Measurements from ENCODE around the gene LRP5. TPM values are rescaled to one million over a fixed set of nuclear protein-coding genes. Genes with fewer than 3 reads are reported as not detected.
A peak's percentile ranks its signal among the peaks of the same experiment; 100 is the strongest.
"Not testable (repeated sequence)": the region's sequence is repeated elsewhere in the genome, so short reads cannot be mapped to it uniquely, and the experiment has no call there.

Gene LRP5
- total RNA-seq, 2 experiments from 2014 or later = 2.0 to 2.9 TPM

- POLR2A ChIA-PET = no interaction called here
These were observed 145.5 kb downstream of the LRP5 start for GRCh38 chr11:68457898-68458249.

GRCh38 chr11:68458340-68458739 is 145.9 kb downstream of the LRP5 start:
- not testable (repeated sequence) for H3K27me3 Mint-ChIP-seq; H3K9me3 ChIP-seq (ENCODE audit: control insufficient read depth in 1 of 2, insufficient read depth in 1 of 2, low read length in 2 of 2)

More at GRCh38 chr11:68457898-68458249, 145.5 kb downstream of the LRP5 start:
- Mint-ChIP-seq H3K4me1 (ENCODE audit: low read depth) (peaks cover 20% of the 10 kb centered on the region), H3K4me3 (peak overlapping the region; percentile 35), H3K27ac (peak overlapping the region; percentile 74), H3K9me3 (no peaks in the 10 kb centered on the region), H3K36me3 (ENCODE audit: low read depth) (peaks cover 18% of the 10 kb centered on the region), H3K27me3 (peaks cover 8% of the 10 kb centered on the region)
- ATAC-seq (ENCODE audit: poor library complexity) (no peak), DNase-seq (no peak)
- intact Hi-C loops (cut with DNase I, micrococcal nuclease) = no loop called here
- Histone ChIP-seq H3K9me3 (ENCODE audit: control insufficient read depth in 1 of 2, insufficient read depth in 1 of 2, low read length in 2 of 2) (no peaks in the 10 kb centered on the region), H3K4me1 (ENCODE audit: insufficient read depth, low read length) (peaks cover 22% of the 10 kb centered on the region), H3K4me3 (ENCODE audit: low read length) (no peak overlapping the region), H3K27ac (ENCODE audit: low read depth in 1 of 2, low read length in 2 of 2) (no peak overlapping the region), H3K27me3 (ENCODE audit: control insufficient read depth in 1 of 2, insufficient read depth in 2 of 2, low read length in 2 of 2) (no peaks in the 10 kb centered on the region), H3K36me3 (ENCODE audit: insufficient read depth, low read length) (no peaks in the 10 kb centered on the region)
- CTCF ChIA-PET = no interaction called here
- no peak for TF ChIP-seq CTCF (IDR thresholded peaks at IDR 0.05)

GRCh38 chr11:68459886-68460740 is 147.7 kb downstream of the LRP5 start:
- Histone ChIP-seq H3K4me1 (ENCODE audit: insufficient read depth, low read length) (peaks cover 40% of the 10 kb centered on the region), H3K27me3 (ENCODE audit: control insufficient read depth in 1 of 2, insufficient read depth in 2 of 2, low read length in 2 of 2) (no peaks in the 10 kb centered on the region), H3K4me3 (ENCODE audit: low read length) (peak overlapping the region; percentile 92), H3K9me3 (ENCODE audit: control insufficient read depth in 1 of 2, insufficient read depth in 1 of 2, low read length in 2 of 2) (no peaks in the 10 kb centered on the region), H3K27ac (ENCODE audit: low read depth in 1 of 2, low read length in 2 of 2) (peak overlapping the region; percentile 95 to 99), H3K36me3 (ENCODE audit: insufficient read depth, low read length) (no peaks in the 10 kb centered on the region)
- H3K27me3 Mint-ChIP-seq = peaks cover 8% of the 10 kb centered on the region
- DNase-seq (peak; percentile 89 to 99 (median 94)), ATAC-seq (ENCODE audit: poor library complexity) (peak; percentile 90)
- CTCF ChIA-PET = interaction anchor here (0.5 to 0.7 kb wide), 2 partner anchors 9 to 214 kb away, joined by 3 read pairs; no protein-coding TSS in a partner anchor
- POLR2A ChIA-PET = interaction anchor here (0.6 to 1.4 kb wide), 10 partner anchors 9 to 1215 kb away, joined by 3 to 8 read pairs (median 3); partner anchors contain the start of genes C11orf24 and LTO1
- H3K4me1 Mint-ChIP-seq (ENCODE audit: low read depth) = peaks cover 39% of the 10 kb centered on the region
- peaks cover 18% of the 10 kb centered on the region for H3K36me3 Mint-ChIP-seq (ENCODE audit: low read depth)
- no peaks in the 10 kb centered on the region for H3K9me3 Mint-ChIP-seq
- peak overlapping the region; percentile 100 for H3K27ac Mint-ChIP-seq
- peak overlapping the region; percentile 100 for H3K4me3 Mint-ChIP-seq
- TF ChIP-seq CTCF (IDR thresholded peaks at IDR 0.05) = no peak
- intact Hi-C loops (cut with DNase I, micrococcal nuclease) = loop anchor here (5.0 to 10.0 kb wide), 7 partner anchors 42 to 445 kb away; partner anchors contain the start of genes C11orf24 (in 1 of the 2), CPT1A (in 1 of the 2), IGHMBP2 (in 1 of the 2) and KMT5B (in 1 of the 2)

More at GRCh38 chr11:68458340-68458739, 145.9 kb downstream of the LRP5 start:
- intact Hi-C loops (cut with DNase I, micrococcal nuclease); ATAC-seq (ENCODE audit: poor library complexity); H3K27me3 ChIP-seq (ENCODE audit: control insufficient read depth in 1 of 2, insufficient read depth in 2 of 2, low read length in 2 of 2); H3K27ac ChIP-seq (ENCODE audit: low read depth in 1 of 2, low read length in 2 of 2); H3K4me3 ChIP-seq (ENCODE audit: low read length); CTCF ChIA-PET; H3K36me3 ChIP-seq (ENCODE audit: insufficient read depth, low read length); DNase-seq; H3K9me3 Mint-ChIP-seq; POLR2A ChIA-PET: not testable (repeated sequence)
- peak overlapping the region; percentile 35 for H3K4me3 Mint-ChIP-seq
- H3K27ac Mint-ChIP-seq = peak overlapping the region; percentile 74
- peaks cover 25% of the 10 kb centered on the region for H3K4me1 ChIP-seq (ENCODE audit: insufficient read depth, low read length)
- H3K4me1 Mint-ChIP-seq (ENCODE audit: low read depth) = peaks cover 22% of the 10 kb centered on the region
- H3K36me3 Mint-ChIP-seq (ENCODE audit: low read depth) = peaks cover 18% of the 10 kb centered on the region
